ENCODE measurements around the gene PCSK2.

DNA sequence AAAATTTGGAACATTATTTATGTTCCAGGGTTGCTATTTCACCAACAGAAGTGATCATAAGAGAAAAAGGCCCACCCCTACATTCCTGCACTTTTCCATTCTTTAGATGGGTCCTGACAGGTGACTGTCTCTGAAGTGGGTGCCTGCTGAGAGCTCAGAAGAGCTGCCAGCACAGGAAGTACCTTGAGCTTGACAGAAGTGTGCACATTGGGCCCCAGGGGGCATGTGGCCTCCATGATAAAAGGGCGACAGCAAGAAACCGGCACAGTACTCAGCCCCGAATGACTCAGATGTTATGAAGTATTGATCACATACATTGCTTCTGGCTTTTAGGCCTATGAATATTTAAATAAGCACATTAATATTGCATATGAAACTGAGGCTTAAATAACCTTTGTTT, 150.4 kb downstream of the PCSK2 start:
- TF ChIP-seq CTCF (IDR thresholded peaks at IDR 0.05) (no peak), POLR2A (IDR thresholded peaks at IDR 0.05) (no peak)
